Measurements from ENCODE around the gene INPP5K. TPM values are rescaled to one million over a fixed set of nuclear protein-coding genes. Genes with fewer than 3 reads are reported as not detected.

The INPP5K gene
- total and polyA plus RNA-seq, 12 donors = 11.1 to 91.6 (median 36.2) TPM

GRCh38 chr17:1559047-1560043 is 42.9 kb upstream of the INPP5K start:
- intact Hi-C loops (cut with DNase I) = loop anchor here in 1 of 2 donors (5.0 kb wide), 1 partner anchor 42 kb away; the partner anchor contains the start of gene INPP5K
- no peak for DNase-seq
- peaks cover 16 to 50% of the 10 kb centered on the region in 2 donors for H3K4me1 ChIP-seq (replicated peaks in 1 of 2)
- H3K9me3 ChIP-seq (replicated peaks in 1 of 3) = no peaks in the 10 kb centered on the region
- H3K27ac ChIP-seq = peak overlapping the region in 1 of 5 donors; percentile 99
- H3K27me3 ChIP-seq = no peaks in the 10 kb centered on the region
- H3K4me3 ChIP-seq = no peak overlapping the region
- 81 to 85% (median 84%) methylated on average over 6 to 10 of the region's 10 CpGs for WGBS, 4 donors
- TF ChIP-seq POLR2A (IDR thresholded peaks at IDR 0.05) (no peak), CTCF (IDR thresholded peaks at IDR 0.05) (no peak)
- H3K36me3 ChIP-seq (replicated peaks in 1 of 2) = no peaks in the 10 kb centered on the region

- WGBS, 4 donors = 56 to 67% (median 61%) methylated on average over 2 to 3 of the region's 3 CpGs
- H3K4me3 ChIP-seq = no peak overlapping the region
- H3K27me3 ChIP-seq = no peaks in the 10 kb centered on the region
- H3K36me3 ChIP-seq (replicated peaks in 1 of 2) = no peaks in the 10 kb centered on the region
- no peak overlapping the region for H3K27ac ChIP-seq
- no peak for DNase-seq
- TF ChIP-seq POLR2A (IDR thresholded peaks at IDR 0.05) (no peak), CTCF (IDR thresholded peaks at IDR 0.05) (no peak)
- H3K4me1 ChIP-seq (replicated peaks in 1 of 2) = peaks cover 16 to 50% of the 10 kb centered on the region in 2 donors
- no peaks in the 10 kb centered on the region for H3K9me3 ChIP-seq (replicated peaks in 1 of 3)
- intact Hi-C loops (cut with DNase I) = loop anchor here in 1 of 2 donors (5.0 kb wide), 1 partner anchor 41 kb away; the partner anchor contains the start of gene INPP5K
Observed at GRCh38 chr17:1558401-1558800, 42.0 kb upstream of the INPP5K start.

- H3K36me3 ChIP-seq (replicated peaks in 1 of 2) = peaks cover 0 to 6% of the 10 kb centered on the region in 2 donors
- no peak overlapping the region for H3K4me3 ChIP-seq
- intact Hi-C loops (cut with DNase I) = loop anchor here in 1 of 2 donors (5.0 kb wide), 1 partner anchor 40 kb away; the partner anchor contains the start of gene INPP5K
- H3K27ac ChIP-seq = peak overlapping the region in 2 of 5 donors; percentile 26 to 49
- H3K4me1 ChIP-seq (replicated peaks in 1 of 2) = peaks cover 16 to 45% of the 10 kb centered on the region in 2 donors
- 68 to 83% (median 75%) methylated on average over 10 to 22 of the region's 22 CpGs for WGBS, 4 donors
- DNase-seq = peak in 2 of 7 donors; percentile 20 to 32
- H3K9me3 ChIP-seq (replicated peaks in 1 of 3) = no peaks in the 10 kb centered on the region
- TF ChIP-seq CTCF (IDR thresholded peaks at IDR 0.05) = no peak
- TF ChIP-seq POLR2A (IDR thresholded peaks at IDR 0.05) = no peak
- H3K27me3 ChIP-seq = no peaks in the 10 kb centered on the region
Observed at GRCh38 chr17:1557355-1558095, 41.1 kb upstream of the INPP5K start.
